ENCODE measurements around the gene PRKCG. TPM values are rescaled to one million over a fixed set of nuclear protein-coding genes. Genes with fewer than 3 reads are reported as not detected.
A peak's percentile ranks its signal among the peaks of the same experiment; 100 is the strongest.

Gene PRKCG
- total and polyA plus RNA-seq, 2 of the 8 experiments (the other 6 are each of a cell fraction or from before 2014, with no cell fraction given) = 6.1 to 10.6 TPM

GRCh38 chr19:53906211-53907192 is 24.5 kb downstream of the PRKCG start:
- ChIA-PET POLR2A (ENCODE audit: partially characterized antibody) (interaction anchor here (0.6 to 2.8 kb wide), 13 partner anchors 10 to 208 kb away, joined by 3 to 17 read pairs (median 4); partner anchors contain the start of genes MYADM and PRKCG), CTCF (ENCODE audit: partially characterized antibody) (interaction anchor here (0.6 to 2.9 kb wide), 31 partner anchors 9 to 790 kb away, joined by 3 to 31 read pairs (median 4); partner anchors contain the start of gene MYADM)
- Histone ChIP-seq H3K27me3 (replicated peaks in 1 of 4; ENCODE audit: control insufficient read depth in 3 of 4, extremely low read depth in 1 of 4, insufficient read depth in 3 of 4, low read length in 3 of 4) (peaks cover 0 to 22% (median 14%) of the 10 kb centered on the region in 4 experiments; a peak in 5 of 7 replicates), H4K91ac (replicated peaks; ENCODE audit: insufficient read length, low read length) (peak overlapping the region; percentile 85), H3K23ac (ENCODE audit: insufficient read length) (no peak overlapping the region), H3K36me3 (ENCODE audit: control insufficient read depth in 2 of 4, insufficient read depth in 4 of 4, low read length in 3 of 4) (no peaks in the 10 kb centered on the region), H2AK5ac (ENCODE audit: low read depth, low read length) (no peak overlapping the region; the same call in 1 of the 2 replicates), H2AFZ (ENCODE audit: low read length) (no peak overlapping the region), H3K4ac (replicated peaks; ENCODE audit: insufficient read length, low read depth, low read length) (peak overlapping the region; percentile 60), H2BK20ac (ENCODE audit: low read length) (no peak overlapping the region), H3K79me1 (ENCODE audit: low read depth, low read length) (peaks cover 2% of the 10 kb centered on the region; the same call in 1 of the 2 replicates), H4K20me1 (replicated peaks in 1 of 2; ENCODE audit: control insufficient read depth in 1 of 2, insufficient read depth in 2 of 2, low read length in 2 of 2) (peaks cover 0 to 6% of the 10 kb centered on the region in 2 experiments), H3K4me2 (ENCODE audit: insufficient read depth in 1 of 2, low read depth in 2 of 2, low read length in 2 of 2) (peak overlapping the region; percentile 95), H2BK5ac (ENCODE audit: low read depth, low read length) (no peak overlapping the region), H3K4me3 (ENCODE audit: extremely low read depth in 1 of 4, insufficient read depth in 2 of 4, low read depth in 3 of 4, low read length in 4 of 4) (peak overlapping the region; percentile 34 to 72 (median 44)), H3K4me1 (replicated peaks in 1 of 4; ENCODE audit: control insufficient read depth in 3 of 4, insufficient read depth in 4 of 4, low read length in 3 of 4) (peaks cover 0 to 14% (median 4%) of the 10 kb centered on the region in 4 experiments; a peak in 5 of 7 replicates), H3K9ac (replicated peaks in 1 of 4; ENCODE audit: extremely low read depth in 1 of 4, low read depth in 3 of 4, low read length in 3 of 4) (no peak overlapping the region; a peak in 1 of 7 replicates), H3K9me3 (ENCODE audit: insufficient read depth in 2 of 2, low read depth in 1 of 2, low read length in 1 of 2) (no peaks in the 10 kb centered on the region), H3K14ac (ENCODE audit: insufficient read length) (no peak overlapping the region), H3K18ac (ENCODE audit: extremely low read depth, low read length) (peak overlapping the region; percentile 78), H2BK15ac (ENCODE audit: low read length) (peak overlapping the region; percentile 95; the same call in 1 of the 2 replicates), H3K79me2 (ENCODE audit: control insufficient read depth in 1 of 2, insufficient read depth in 2 of 2, low read length in 2 of 2) (peaks cover 0 to 11% of the 10 kb centered on the region in 2 experiments; a peak in 1 of 4 replicates), H4K5ac (ENCODE audit: insufficient read length, low read depth, low read length) (peak overlapping the region; percentile 39), H2BK12ac (ENCODE audit: low read depth, low read length) (peak overlapping the region; percentile 60; the same call in 1 of the 2 replicates), H3K27ac (ENCODE audit: low read depth, low read length) (no peak overlapping the region), H3K23me2 (ENCODE audit: low read depth, low read length) (peaks cover 22% of the 10 kb centered on the region), H4K8ac (ENCODE audit: extremely low read depth, insufficient read depth, low read length) (peak overlapping the region; percentile 62; the same call in 1 of the 2 replicates), H3K56ac (replicated peaks; ENCODE audit: insufficient read length, low read depth, low read length) (no peak overlapping the region), H2BK120ac (replicated peaks; ENCODE audit: low read depth, low read length) (no peak overlapping the region)
- WGBS, 2 experiments (ENCODE audit: extremely low coverage in 1 of 2, insufficient coverage in 1 of 2, insufficient read length in 1 of 2, insufficient replicate concordance in 2 of 2, low coverage in 1 of 2, low lambda C conversion rate in 2 of 2, missing lambda C conversion rate in 1 of 2) = 14% methylated on average over 34 of the region's 48 CpGs; no CpG with 5 or more reads in 1 of the 2 experiments
- DNase-seq (ENCODE audit: low read depth in 1 of 2, low spot score in 2 of 2) = peak in 1 of 2 experiments; percentile 97
- no peak for FAIRE-seq
- TF ChIP-seq CBX5 (IDR thresholded peaks at IDR 0.05; ENCODE audit: low read depth, low read length) = no peak
- TF ChIP-seq CBX8 (IDR thresholded peaks at IDR 0.05; ENCODE audit: borderline replicate concordance, low read depth, low read length) = no peak
- no peak for TF ChIP-seq BRCA1 (IDR thresholded peaks at IDR 0.05; ENCODE audit: low read depth, low read length)
- TF ChIP-seq RFX5 (IDR thresholded peaks at IDR 0.05; ENCODE audit: borderline replicate concordance, low read depth, low read length) = no peak
- no peak for TF ChIP-seq RNF2 (IDR thresholded peaks at IDR 0.05; ENCODE audit: borderline replicate concordance, low read depth, low read length, missing control alignments, poor library complexity, severe bottlenecking)
- TF ChIP-seq EGR1 (IDR thresholded peaks at IDR 0.05; ENCODE audit: borderline replicate concordance, low read depth, low read length) = no peak
- no peak for TF ChIP-seq POLR2A (IDR thresholded peaks at IDR 0.05; ENCODE audit: control extremely low read depth in 1 of 2, low read depth in 2 of 2, low read length in 2 of 2)
- no peak for TF ChIP-seq RBBP5 (IDR thresholded peaks at IDR 0.05; ENCODE audit: borderline replicate concordance, low read depth, low read length)
- no peak for TF ChIP-seq SP2 (IDR thresholded peaks at IDR 0.05; ENCODE audit: low read length)
- no peak for TF ChIP-seq POLR2AphosphoS5 (IDR thresholded peaks at IDR 0.05; ENCODE audit: low read depth, low read length)
